ENCODE data around the gene PRKD2.

GRCh38 chr19:46654621-46655152 is 62.2 kb downstream of the PRKD2 start:
- TF ChIP-seq JUN (CRISPR knock-in tag; IDR thresholded peaks at IDR 0.05) (no peak), CTCF (IDR thresholded peaks at IDR 0.05) (no peak), PREB (CRISPR knock-in tag; IDR thresholded peaks at IDR 0.05; ENCODE audit: borderline replicate concordance) (no peak), IRF1 (CRISPR knock-in tag; IDR thresholded peaks at IDR 0.05) (no peak), USF2 (CRISPR knock-in tag; IDR thresholded peaks at IDR 0.05) (no peak), TP53 (CRISPR knock-in tag; IDR thresholded peaks at IDR 0.05) (no peak)
